IPS-20b (cell line): Measurements from ENCODE around the gene SCG3.

ENCODE experiments used
- H3K27ac ChIP-seq: one replicate; pipeline ENCODE4 v1.5.1; 2013; ENCODE audit warnings: low read length
- H3K27me3 ChIP-seq: 2 replicates; pipeline ENCODE4 v1.6.1; 2013; ENCODE audit warnings: mild to moderate bottlenecking, low read length, inconsistent platforms; ENCODE audit not compliant: insufficient read depth
- H3K36me3 ChIP-seq: 2 replicates; pipeline ENCODE4 v1.6.1; 2013; ENCODE audit warnings: low read depth, mild to moderate bottlenecking, inconsistent platforms, low read length, moderate library complexity; ENCODE audit not compliant: insufficient read depth
- H3K4me1 ChIP-seq: 2 replicates; pipeline ENCODE4 v1.6.1; 2013; ENCODE audit warnings: mild to moderate bottlenecking, control low read depth, inconsistent platforms, low read length, moderate library complexity; ENCODE audit not compliant: insufficient read depth
- H3K4me3 ChIP-seq: 2 replicates; pipeline ENCODE4 v1.5.1; 2013; ENCODE audit warnings: mild to moderate bottlenecking, low read length, inconsistent platforms
- H3K9ac ChIP-seq: 2 replicates; pipeline ENCODE4 v1.6.1; 2013; ENCODE audit warnings: low read depth, mild to moderate bottlenecking, inconsistent platforms, low read length, moderate library complexity
- H3K9me3 ChIP-seq: 2 replicates; pipeline ENCODE4 v1.6.1; 2013; ENCODE audit warnings: mild to moderate bottlenecking, low read depth, low read length, inconsistent platforms; ENCODE audit not compliant: insufficient read depth

SCG3 gene

DNA sequence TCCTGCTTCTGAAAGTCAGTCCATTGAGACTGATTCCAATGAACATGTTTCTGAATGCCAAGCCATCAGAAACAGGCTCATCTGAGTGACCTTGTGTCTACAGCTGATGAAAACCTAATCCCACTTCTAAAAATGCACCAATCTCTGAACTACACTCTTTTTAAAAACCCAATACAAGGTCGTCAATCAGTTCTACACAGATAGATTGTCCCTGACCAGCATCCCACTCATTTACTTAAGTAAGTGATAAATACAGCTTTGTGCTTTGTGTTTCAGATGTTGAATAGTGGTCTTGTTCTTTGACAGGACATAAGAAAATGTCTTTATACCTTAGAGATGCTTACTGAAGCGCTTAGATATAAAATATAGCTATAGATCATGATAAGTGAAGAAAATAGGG lies 20.2 kb upstream of the SCG3 start:
- no peaks in the 10 kb centered on the region for H3K4me1 ChIP-seq

DNA sequence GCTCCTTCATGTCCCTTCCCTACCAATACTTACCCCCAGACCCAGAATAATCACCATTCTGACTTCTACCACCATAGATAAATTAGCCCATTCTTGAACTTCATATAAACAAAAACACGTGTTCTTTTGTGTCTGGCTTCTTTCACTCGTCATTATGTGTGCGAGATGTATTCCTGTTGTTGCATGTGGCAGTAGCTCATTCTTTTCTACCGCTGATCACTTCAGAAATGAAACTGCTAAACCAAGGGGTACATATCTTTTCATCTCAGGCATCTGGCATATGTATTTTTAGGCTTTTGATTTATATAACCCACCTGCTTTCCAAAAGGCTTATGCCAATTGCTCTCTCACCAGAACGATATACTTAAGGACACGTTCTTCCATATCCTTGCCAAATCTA lies 13.8 kb upstream of the SCG3 start:
- no peaks in the 10 kb centered on the region for H3K27me3 ChIP-seq
- peaks cover 2% of the 10 kb centered on the region; the same call in 1 of the 2 replicates for H3K4me1 ChIP-seq
- H3K4me3 ChIP-seq, result no peak overlapping the region
- H3K36me3 ChIP-seq, result no peaks in the 10 kb centered on the region
- H3K9ac ChIP-seq, result no peak overlapping the region
- no peak overlapping the region for H3K27ac ChIP-seq
- H3K9me3 ChIP-seq, result no peaks in the 10 kb centered on the region

More for the DNA sequence above, 20.2 kb upstream of the SCG3 start:
- Histone ChIP-seq H3K4me3 (no peak overlapping the region), H3K9me3 (no peaks in the 10 kb centered on the region), H3K27me3 (no peaks in the 10 kb centered on the region), H3K27ac (no peak overlapping the region), H3K36me3 (no peaks in the 10 kb centered on the region), H3K9ac (no peak overlapping the region)

DNA sequence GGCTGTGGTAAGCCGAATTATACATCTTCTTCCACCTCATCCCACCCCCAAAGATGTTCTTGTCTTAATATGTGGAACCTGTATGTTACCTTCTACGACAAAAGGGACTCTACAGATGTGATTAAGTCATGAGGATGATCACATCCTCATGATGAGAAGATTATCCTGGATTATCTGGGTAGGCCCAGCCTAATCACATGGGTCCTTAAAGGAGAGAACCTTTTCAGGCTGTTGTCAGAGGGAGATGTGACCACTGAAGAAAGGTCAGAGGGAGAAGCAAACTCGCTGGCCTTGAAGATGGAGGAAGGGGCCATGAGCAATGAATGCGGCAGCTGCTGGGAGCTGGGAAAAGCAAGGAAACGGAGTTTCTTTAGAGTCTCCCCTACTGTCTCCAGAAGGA lies 12.9 kb upstream of the SCG3 start:
- H3K27ac ChIP-seq, result no peak overlapping the region
- no peak overlapping the region for H3K9ac ChIP-seq
- no peak overlapping the region for H3K4me3 ChIP-seq
- H3K27me3 ChIP-seq, result no peaks in the 10 kb centered on the region
- peaks cover 3% of the 10 kb centered on the region; the same call in 1 of the 2 replicates for H3K4me1 ChIP-seq
- H3K9me3 ChIP-seq, result no peaks in the 10 kb centered on the region
- no peaks in the 10 kb centered on the region for H3K36me3 ChIP-seq

DNA sequence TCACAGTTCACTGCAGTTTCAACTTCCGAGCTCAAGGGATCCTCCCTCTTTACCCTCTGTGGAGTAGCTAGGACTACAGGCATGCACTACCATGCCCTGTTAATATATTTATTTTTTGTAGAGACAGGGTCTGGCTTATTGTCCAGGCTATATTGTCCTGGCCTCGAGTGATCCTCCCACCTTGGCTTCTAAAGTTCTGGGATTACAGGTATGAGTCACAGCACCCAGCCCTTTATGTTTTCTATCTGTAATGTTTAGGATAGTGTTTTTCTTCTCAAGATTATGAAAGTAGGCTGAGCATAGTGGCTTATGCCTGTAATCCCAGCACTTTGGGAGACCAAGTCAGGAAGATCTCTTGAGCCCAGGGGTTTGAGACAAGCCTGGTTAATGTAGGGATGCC lies 11.9 kb upstream of the SCG3 start:
- Histone ChIP-seq H3K27me3 (no peaks in the 10 kb centered on the region), H3K4me3 (no peak overlapping the region), H3K27ac (no peak overlapping the region), H3K4me1 (peaks cover 3% of the 10 kb centered on the region; the same call in 1 of the 2 replicates), H3K36me3 (no peaks in the 10 kb centered on the region), H3K9me3 (no peaks in the 10 kb centered on the region), H3K9ac (no peak overlapping the region)

DNA sequence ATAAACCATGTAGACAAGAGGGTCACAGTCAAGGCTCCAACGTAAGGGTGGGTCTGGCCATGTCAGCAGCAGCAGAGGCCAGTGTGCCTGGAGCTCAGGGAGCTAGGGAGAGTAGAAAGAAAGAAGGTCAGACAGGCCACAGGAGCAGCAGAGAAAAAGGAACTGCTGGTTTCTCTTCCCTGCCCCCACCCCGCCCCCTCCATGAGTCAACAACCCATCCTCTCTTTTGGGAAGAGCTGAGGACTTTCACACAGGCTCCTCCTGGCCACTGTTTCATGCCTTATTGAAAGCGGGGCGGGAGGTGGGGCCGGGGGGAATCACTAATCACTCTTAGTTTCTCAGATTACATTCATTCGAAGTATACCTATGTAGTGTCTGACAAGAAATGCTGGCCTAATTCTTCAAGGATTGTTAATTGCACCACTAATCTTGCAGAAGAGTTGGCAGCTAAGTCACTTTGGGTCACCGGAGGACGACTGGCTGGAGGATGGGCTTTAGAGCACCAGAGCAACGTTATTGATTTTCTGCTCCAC lies 9.1 kb upstream of the SCG3 start:
- Histone ChIP-seq H3K36me3 (no peaks in the 10 kb centered on the region), H3K4me3 (no peak overlapping the region; the same call in 1 of the 2 replicates), H3K9ac (no peak overlapping the region), H3K27me3 (no peaks in the 10 kb centered on the region), H3K4me1 (peaks cover 3% of the 10 kb centered on the region; the same call in 1 of the 2 replicates), H3K9me3 (no peaks in the 10 kb centered on the region), H3K27ac (no peak overlapping the region)

DNA sequence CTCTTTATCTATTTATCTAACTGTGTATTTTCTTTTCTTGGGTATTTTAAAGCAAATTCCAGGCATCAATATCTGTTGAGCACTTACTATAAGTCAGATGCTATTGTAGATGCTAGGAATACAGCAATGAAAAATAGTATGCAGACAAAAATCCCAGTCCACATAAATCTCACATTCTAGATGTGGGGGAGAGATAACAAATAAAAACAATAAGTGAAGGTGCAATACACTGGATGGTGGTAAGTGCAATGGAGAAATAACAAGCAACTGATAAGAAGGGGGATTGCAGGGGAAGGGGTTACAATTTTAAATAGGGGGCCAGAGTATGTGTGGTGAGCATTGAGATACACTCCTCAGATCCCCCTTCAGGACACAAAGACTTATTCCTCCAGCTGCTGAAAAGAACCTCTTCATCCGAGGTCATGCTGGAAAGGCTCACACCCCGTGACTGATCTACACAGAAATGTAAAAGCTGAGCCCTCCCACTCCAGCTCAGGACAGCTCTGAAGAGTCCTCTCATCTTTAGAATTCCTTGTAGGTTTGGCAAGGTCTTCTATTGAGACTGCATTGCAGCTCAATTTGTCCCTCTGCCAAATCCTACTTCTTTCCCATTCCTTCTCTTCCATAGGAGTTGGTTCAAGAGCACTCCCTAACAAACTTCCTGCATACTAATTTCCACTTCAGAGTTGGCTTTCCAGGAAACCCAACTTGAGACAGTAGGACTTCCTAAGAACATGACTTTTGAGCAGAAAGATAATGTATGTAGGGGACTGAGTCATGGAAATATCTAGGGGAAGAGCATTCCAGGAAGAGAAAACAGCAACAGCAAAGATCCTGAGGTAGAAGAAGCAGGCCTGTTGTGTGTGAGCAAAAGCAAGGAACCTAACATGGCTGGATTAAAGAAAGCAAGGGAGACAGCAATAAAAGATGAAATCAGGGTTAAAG lies 8.1 kb upstream of the SCG3 start:
- H3K4me1 ChIP-seq, result peaks cover 3% of the 10 kb centered on the region; the same call in 1 of the 2 replicates
- H3K27ac ChIP-seq, result no peak overlapping the region
- no peak overlapping the region for H3K9ac ChIP-seq
- no peak overlapping the region for H3K4me3 ChIP-seq
- H3K27me3 ChIP-seq, result no peaks in the 10 kb centered on the region
- no peaks in the 10 kb centered on the region for H3K36me3 ChIP-seq
- H3K9me3 ChIP-seq, result no peaks in the 10 kb centered on the region

DNA sequence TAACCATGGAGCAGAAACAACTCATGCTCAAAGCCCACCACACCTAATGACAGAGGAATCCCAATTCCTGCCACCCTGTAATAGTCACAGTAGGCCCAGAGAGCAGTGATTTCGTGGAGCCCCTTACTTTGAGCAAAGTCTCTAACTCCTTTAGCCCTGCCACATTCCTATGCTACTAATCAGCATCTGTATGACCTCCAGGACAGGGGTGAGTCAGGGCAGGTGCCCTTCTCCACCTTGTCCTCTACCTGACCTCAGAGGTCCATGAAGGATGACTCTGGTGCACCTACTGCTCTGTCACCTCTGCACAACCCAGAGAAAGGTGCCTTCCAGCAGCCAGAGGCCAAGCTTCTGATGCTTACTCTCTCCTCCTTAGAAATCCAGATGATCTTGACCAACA lies 6.1 kb upstream of the SCG3 start:
- Histone ChIP-seq H3K4me3 (no peak overlapping the region), H3K9me3 (no peaks in the 10 kb centered on the region), H3K36me3 (no peaks in the 10 kb centered on the region), H3K4me1 (peaks cover 3% of the 10 kb centered on the region; the same call in 1 of the 2 replicates), H3K9ac (no peak overlapping the region), H3K27ac (no peak overlapping the region), H3K27me3 (no peaks in the 10 kb centered on the region)

DNA sequence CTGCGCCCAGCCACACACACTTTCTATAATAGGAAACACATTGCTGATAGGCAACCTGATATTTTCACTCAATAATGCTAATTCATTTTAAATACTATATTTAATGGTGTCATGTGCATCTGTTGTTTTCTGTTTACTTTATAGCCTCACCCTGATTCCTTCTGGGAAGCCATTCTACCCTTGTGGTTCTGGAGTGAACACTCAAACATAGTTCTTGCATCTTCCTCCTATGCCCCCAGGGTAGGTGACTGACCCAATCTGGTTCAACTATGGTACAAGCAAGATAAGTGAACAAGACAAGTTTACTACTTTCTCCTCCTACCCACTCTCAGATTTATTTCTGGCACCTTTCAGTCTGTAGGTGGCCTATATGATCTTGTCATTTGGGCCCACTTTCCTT lies 4.3 kb upstream of the SCG3 start:
- Histone ChIP-seq H3K9ac (no peak overlapping the region), H3K9me3 (no peaks in the 10 kb centered on the region), H3K27me3 (no peaks in the 10 kb centered on the region), H3K27ac (no peak overlapping the region), H3K4me3 (no peak overlapping the region), H3K36me3 (no peaks in the 10 kb centered on the region), H3K4me1 (peaks cover 6% of the 10 kb centered on the region; the same call in 1 of the 2 replicates)

DNA sequence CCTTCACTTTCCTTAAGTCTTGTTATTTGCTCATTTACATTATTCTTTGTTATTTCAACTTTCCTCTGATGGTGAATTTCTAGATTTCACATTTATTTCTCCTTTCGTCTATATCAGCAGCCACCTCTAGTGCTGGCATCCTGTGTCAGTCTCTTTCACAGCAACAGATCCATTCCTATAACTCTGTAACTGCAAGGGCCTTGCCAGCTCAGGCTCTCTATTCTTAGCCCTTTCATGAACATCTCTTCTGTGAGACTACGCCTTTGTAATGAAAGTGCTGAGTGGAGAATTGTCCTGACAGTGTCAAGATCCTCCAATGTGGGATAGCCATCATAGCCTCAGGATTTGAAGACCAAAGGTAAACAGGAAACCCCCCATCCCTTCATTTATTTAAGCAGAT lies 3.9 kb upstream of the SCG3 start:
- Histone ChIP-seq H3K4me3 (no peak overlapping the region), H3K27ac (no peak overlapping the region), H3K9ac (no peak overlapping the region), H3K9me3 (no peaks in the 10 kb centered on the region), H3K36me3 (no peaks in the 10 kb centered on the region), H3K27me3 (no peaks in the 10 kb centered on the region), H3K4me1 (peaks cover 4% of the 10 kb centered on the region; the same call in 1 of the 2 replicates)

DNA sequence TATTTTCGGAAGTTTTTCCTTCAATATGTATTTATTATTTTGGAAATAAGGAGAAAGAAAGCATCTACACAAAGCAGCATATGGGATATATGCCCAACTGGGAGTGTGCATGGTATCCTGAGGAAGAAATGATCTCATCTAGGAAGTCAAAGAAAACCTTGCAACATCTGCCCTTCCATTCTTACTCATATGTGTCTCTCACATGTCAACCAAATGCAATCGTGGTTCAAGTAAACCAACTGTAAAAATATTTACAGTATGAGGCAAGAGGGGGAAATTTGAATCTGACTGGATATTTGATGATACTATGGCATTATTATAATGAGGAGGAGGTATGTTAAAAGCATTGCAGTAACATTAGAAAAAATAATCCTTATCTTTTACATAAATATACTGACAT lies 3.2 kb upstream of the SCG3 start:
- no peaks in the 10 kb centered on the region for H3K9me3 ChIP-seq
- no peaks in the 10 kb centered on the region for H3K27me3 ChIP-seq
- no peak overlapping the region for H3K27ac ChIP-seq
- H3K4me3 ChIP-seq, result no peak overlapping the region
- H3K4me1 ChIP-seq, result peaks cover 3% of the 10 kb centered on the region; the same call in 1 of the 2 replicates
- H3K36me3 ChIP-seq, result no peaks in the 10 kb centered on the region
- no peak overlapping the region for H3K9ac ChIP-seq

DNA sequence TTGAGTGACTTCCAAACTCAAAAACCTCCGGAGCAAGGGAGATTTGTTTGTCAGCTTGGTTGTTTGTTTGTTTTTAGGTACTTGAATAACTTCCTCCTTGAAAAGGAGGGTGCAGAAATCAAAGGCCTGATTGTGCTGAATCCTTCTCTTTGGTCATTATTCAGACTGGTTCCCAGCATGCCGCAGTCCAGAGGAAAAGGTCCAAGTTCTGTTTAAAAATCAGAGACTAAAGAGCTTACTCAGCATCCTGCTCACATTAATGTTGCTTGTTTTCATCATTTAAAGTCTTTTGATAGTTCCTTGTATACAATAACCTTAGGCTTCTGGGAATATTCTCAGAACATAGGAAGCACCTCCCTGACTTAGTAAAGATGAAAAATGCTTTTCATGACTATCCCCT lies 982 bp upstream of the SCG3 start:
- Histone ChIP-seq H3K27ac (no peak overlapping the region), H3K36me3 (peaks cover 5% of the 10 kb centered on the region; the same call in 1 of the 2 replicates), H3K27me3 (no peaks in the 10 kb centered on the region), H3K9ac (peak overlapping the region; percentile 76; the same call in 1 of the 2 replicates), H3K4me1 (peaks cover 3% of the 10 kb centered on the region; the same call in 1 of the 2 replicates), H3K4me3 (peak overlapping the region; percentile 86; the same call in 1 of the 2 replicates), H3K9me3 (no peaks in the 10 kb centered on the region)

DNA sequence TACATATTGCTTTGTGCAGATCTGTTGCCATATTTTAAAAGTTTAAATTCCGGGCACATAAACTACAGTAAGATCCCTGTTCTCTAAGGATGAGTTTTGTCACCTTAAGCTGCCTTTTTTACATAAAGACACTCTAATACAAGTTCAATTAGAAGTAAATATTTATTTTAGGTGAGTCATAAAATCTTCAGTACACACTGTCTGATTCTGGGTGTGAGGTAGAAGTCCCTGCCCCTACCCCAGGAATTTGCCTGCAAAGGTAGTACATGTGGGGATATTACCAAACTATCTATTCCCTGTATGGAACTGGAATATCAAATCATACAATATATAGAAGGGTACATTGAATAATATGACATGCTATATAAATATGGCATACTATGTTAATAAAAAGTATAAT lies 6.3 kb downstream of the SCG3 start:
- no peak overlapping the region for H3K4me3 ChIP-seq
- H3K4me1 ChIP-seq, result no peaks in the 10 kb centered on the region
- no peak overlapping the region for H3K9ac ChIP-seq
- H3K9me3 ChIP-seq, result no peaks in the 10 kb centered on the region
- no peak overlapping the region for H3K27ac ChIP-seq
- H3K36me3 ChIP-seq, result peaks cover 54% of the 10 kb centered on the region; the same call in 1 of the 2 replicates
- no peaks in the 10 kb centered on the region for H3K27me3 ChIP-seq
